SK-MEL-5 (cell line): ENCODE data around the gene GTF3C2. TPM values are rescaled to one million over a fixed set of nuclear protein-coding genes. Genes with fewer than 3 reads are reported as not detected.

Source experiments
- DNase-seq: peaks from one replicate; pipeline ENCODE4 v3.0.0-alpha.2; 2016; ENCODE audit warnings: low read depth, low spot score
- in situ Hi-C: cut with HindIII; loops from 2 replicates; pipeline ENCODE4 v1.10.0; 2016; ENCODE audit warnings: low sequenced_read_pairs, high pct_unique_total_duplicates, low pct_unique_long_range_greater_than_20kb
- polyA plus RNA-seq, 2 experiments: library from polyadenylated mRNA; depleted of rRNA; stranded (reverse); fragments of >200 nt; gene quantifications; 2 replicates each; pipeline ENCODE4 v1.2.3, GENCODE V29; 2015
- total RNA-seq: library from RNA; depleted of rRNA; stranded (reverse); fragments of >200 nt; shearing (Covaris generic); gene quantifications from 2 replicates; pipeline ENCODE4 v1.2.3, GENCODE V29; 2014; rRNA removed

Gene GTF3C2
- 99.9 and 100.0 TPM in 2 replicates for total RNA-seq
- 77.6 and 90.1 TPM in 2 replicates for polyA plus RNA-seq (2015; cell fraction: cytosol; rRNA removed)
- 236 and 284 TPM in 2 replicates for polyA plus RNA-seq (2015; cell fraction: nucleus; rRNA removed)

GRCh38 chr2:27356382-27357181 lies at the start of gene GTF3C2:
GTF3C2 (minus strand) TSS chr2:27356764; CDS start chr2:27343554, 13,210 bp downstream.
- in situ Hi-C loops: no loop called here

GRCh38 chr2:27400348-27401135 lies 44.0 kb upstream of the GTF3C2 start:
- in situ Hi-C loops: no loop called here
- no peak for DNase-seq

More at GRCh38 chr2:27356382-27357181, at the start of gene GTF3C2:
- DNase-seq: peak; percentile 98

GRCh38 chr2:27398962-27399361 lies 42.4 kb upstream of the GTF3C2 start:
- in situ Hi-C loops: no loop called here
- DNase-seq: no peak

GRCh38 chr2:27393225-27393624 lies 36.7 kb upstream of the GTF3C2 start:
- in situ Hi-C loops: no loop called here

GRCh38 chr2:27390822-27391679 lies 34.5 kb upstream of the GTF3C2 start:
- DNase-seq: no peak

More at GRCh38 chr2:27393225-27393624, 36.7 kb upstream of the GTF3C2 start:
- no peak for DNase-seq

DNA sequence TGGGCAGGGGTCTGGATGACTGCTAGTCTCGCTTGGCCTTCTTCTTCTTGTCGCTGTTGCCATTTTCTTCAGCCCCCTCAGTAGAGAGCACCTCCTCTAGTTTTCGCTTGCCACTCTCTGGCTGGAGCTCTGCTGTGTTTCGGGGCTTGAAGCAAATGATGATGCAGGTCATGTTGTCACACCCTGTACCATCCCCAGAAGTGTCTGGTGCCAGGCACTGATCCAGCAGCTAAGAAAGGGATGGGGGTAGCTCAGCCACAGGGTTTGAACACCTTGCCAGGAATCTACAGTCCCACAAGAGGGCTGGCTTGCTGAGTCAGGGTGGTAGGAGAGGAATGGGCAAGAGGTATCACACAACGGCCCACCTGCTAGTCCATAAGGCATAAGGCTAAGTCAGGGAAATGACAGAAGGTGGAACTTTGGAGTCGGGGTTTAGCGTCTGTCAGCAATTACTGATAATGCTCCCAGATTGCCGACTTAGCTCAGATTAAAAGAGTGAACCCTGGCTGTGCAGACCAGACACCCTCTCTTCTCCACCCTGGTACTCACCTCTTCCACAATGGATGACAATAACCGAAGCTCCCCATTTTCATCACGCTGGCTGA lies 25.1 kb upstream of the GTF3C2 start:
- in situ Hi-C loops: no loop called here
- no peak for DNase-seq

More at GRCh38 chr2:27390822-27391679, 34.5 kb upstream of the GTF3C2 start:
- in situ Hi-C loops: no loop called here

DNA sequence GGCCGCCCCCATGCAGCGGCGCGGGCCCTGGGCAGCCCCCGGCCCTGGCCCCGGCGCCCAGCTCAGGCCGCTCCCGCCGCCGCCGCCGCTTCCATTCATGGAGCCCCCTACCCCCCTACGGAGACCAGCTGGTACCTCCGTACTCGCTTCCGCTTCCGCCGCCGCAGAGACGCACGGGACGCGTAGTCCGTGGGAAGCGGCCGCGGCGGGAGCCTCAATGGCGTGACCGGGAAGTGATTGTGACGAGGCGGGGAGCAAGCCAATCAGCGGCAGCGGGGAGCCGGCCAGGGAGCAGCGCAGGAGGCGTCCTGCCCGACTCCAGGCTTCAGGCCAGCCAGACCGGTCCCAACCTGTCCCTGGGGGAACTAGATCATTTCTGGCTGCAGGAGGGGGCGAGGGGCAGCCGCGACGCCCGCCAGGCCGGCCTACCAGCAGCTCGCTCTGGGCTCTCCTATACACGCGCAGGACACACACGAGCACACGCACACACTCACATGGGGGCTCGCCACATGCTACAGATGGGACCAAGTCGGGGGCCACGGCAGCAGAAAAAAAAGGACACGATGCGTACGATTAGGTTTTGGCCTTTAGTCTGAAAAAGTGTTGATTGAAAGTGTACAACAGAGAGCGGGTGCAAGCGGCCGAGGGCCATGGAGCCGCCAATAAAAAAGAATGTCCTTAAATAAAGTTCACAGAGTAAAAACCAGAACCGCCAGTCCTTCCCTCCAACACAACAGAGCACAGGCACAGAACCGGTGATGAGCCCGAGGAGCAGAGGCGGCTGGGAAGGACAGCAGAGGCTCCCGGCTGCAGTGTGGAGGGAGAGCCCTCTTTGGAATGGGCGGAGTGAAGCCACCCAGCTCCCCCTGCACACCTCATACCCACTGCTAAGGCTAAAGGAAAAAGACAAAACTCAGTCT lies 24.3 kb upstream of the GTF3C2 start, which contains the start of gene ZNF513:
Gene ZNF513, minus strand, starts transcription at position 109 of the 920 bp plus-strand sequence. CDS start 208 bp downstream, outside the sequence.
- in situ Hi-C loops: no loop called here

DNA sequence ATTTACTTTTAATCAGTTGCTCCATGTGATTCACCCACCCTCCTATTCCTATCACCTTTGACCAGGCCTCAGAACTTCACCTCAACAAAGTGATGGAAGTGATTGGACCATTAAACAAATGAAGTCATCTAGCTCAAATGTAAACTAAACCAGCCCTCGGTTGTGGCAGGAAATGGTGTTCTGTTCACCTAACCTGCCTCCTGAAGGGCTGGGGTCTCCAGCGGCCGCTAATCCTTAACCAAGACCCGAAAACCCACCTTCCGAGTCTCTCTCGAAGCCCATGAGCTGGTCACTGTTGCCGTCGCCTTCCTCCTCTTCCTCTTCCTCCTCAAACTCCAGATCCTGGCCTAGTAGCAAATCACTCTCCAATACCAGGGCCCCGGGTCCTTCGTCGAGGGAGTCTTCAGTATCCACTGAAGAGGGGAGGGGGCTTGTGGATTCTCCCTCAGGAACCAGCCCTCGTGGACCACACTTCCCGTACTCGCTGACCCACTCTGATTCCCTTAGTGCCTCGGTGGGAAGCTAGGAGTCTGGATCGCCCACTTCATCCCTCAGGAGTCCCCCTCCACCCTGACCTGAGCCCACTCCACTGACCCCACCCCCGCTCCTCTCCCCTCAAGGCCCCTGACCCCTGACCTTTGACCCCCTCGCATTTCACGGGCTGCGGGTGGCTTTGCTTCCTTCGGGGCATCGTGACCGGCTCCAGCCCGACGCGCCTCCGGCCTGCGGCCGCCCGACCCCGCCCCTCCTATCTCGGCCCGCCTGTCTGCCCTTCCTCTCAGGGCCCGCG lies 23.5 kb upstream of the GTF3C2 start:
- in situ Hi-C loops: no loop called here
- no peak for DNase-seq

More for the DNA sequence above, 24.3 kb upstream of the GTF3C2 start, which contains the start of gene ZNF513:
- DNase-seq: peak; percentile 97

- in situ Hi-C loops: no loop called here
- DNase-seq: no peak
Observed at GRCh38 chr2:27379383-27379835, 22.8 kb upstream of the GTF3C2 start.

DNA sequence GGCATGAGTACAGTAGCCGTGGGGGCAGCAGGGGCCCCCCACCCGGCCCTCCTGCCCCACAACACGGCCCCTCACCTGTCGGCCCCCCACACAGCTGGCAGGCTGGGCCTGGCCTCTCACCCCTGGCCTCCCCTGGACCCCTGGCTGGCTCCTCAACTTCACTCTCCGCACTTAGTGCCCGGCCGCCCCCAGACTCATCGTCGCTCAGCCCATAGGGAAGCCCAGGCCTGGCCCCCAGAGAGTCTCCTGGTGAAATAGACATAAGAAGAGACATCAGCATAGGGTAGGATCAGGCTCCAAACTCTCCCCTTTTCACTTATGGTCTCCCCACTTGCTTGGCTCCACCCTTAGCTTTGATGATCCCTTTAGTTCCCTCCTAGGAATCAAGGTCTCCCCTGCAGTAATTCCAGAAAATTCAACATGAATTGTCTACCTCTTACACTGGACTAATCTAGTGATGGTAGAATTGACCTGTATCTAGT lies 22.3 kb upstream of the GTF3C2 start:
- in situ Hi-C loops: no loop called here

DNA sequence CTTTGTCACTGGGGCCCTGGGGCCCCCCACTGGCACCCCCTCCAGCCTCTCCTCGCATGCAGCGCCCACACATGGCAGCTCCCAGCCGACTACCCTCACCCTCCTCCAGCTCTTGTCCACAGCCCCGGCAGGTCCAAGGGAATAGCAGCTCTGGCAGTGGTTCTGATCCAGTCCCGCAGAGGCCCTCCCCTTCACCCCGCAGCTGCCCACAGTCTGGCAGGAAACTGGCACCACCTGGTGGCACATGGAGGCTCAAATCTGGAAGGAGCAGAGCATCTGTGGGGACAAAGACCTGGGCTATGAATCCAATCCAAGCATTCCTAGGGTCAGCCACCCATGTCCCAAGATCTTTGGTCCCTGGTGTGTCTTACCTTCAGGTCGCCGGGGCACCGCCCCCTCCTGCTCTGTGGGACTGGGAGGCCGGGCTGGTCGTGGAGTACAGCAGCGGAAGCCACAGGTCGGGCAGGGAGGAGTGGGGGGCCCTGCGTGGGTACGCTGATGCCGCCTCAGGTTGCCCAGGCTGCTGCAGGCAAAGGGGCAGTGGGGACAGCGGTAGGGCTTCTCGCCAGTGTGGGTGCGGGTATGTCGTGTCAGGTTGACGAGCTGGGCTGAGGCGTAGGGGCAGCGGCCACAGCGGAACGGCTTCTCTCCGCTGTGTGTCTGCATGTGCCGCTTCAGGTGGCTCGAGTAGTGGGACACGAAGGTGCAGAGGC lies 21.7 kb upstream of the GTF3C2 start:
- peak; percentile 51 for DNase-seq
- in situ Hi-C loops: no loop called here

More for the DNA sequence above, 22.3 kb upstream of the GTF3C2 start:
- DNase-seq: no peak

DNA sequence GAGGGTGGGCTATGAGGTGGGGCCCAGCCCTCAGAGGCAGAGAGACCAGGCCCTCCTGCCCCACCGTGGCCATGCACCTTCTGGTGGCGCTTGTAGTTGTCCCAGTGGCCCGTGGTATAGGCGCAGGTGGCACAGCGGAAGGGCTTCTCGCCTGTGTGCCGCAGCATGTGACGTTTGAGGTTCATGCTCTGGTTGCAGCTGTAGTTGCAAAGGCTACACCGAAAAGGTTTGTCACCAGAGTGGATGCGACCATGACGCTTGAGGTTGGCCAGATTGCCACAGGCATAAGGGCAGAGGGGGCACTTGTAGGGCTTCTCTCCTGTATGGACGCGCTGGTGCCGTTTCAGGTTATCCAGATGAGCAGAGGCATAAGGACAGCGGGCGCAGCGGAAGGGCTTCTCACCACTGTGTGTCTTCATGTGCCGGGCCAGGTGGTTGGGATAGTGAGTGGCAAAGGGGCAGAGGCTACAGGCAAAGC lies 21.1 kb upstream of the GTF3C2 start:
- in situ Hi-C loops: no loop called here
- no peak for DNase-seq

GRCh38 chr2:27376866-27377617 lies 20.5 kb upstream of the GTF3C2 start:
- in situ Hi-C loops: no loop called here
- DNase-seq: no peak
